ENCODE data around the gene CDKN1A.
"Not testable (repeated sequence)": the region's sequence is repeated elsewhere in the genome, so short reads cannot be mapped to it uniquely, and the experiment has no call there.

CDKN1A gene

DNA sequence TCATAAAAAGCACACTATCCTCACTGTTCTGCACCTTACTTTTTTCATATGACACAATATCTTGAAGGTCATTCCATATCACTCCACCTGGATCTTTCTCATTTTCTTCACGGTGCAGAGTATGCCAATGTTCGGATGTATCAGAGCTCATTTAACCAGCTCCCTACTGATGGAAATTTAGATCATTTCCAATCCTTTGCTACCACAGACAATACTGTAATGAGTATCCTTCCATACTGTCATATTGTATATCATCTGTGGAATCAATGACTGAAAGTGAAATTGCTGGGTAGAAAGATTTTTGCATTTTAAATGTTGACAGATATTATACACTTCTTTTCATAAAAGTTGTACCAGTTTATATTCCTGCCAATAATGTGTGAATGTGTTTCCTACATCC is 16.9 kb downstream of the CDKN1A start:
- no peak for DNase-seq (ENCODE audit: low read depth in 3 of 3)

DNA sequence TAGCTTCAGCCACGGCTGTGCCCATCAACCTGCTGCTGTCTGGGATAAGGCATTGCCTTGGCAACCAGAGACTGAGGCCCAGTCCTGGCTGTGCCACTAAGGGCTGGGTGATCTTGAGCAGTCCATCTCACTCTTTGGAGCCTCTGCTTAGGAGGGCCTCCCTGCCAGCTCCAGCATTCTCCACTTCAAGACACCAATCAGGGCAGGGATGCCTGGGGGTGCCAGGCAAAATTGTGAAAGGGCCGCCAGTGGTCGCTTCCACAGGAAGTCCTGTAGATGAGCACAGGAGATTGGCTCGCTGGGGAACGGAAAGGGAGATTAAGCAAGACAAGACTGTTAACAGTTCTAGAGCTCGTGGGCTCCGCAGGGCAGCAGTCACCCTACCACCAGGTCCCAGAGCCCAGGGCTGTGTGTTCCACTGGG is 19.0 kb downstream of the CDKN1A start, which contains the start of gene RAB44:
Gene RAB44, plus strand, starts transcription at position 346 of the 423 bp plus-strand sequence. CDS start 6,410 bp downstream, outside the sequence.
- no peak for DNase-seq (ENCODE audit: low read depth in 3 of 3)

DNA sequence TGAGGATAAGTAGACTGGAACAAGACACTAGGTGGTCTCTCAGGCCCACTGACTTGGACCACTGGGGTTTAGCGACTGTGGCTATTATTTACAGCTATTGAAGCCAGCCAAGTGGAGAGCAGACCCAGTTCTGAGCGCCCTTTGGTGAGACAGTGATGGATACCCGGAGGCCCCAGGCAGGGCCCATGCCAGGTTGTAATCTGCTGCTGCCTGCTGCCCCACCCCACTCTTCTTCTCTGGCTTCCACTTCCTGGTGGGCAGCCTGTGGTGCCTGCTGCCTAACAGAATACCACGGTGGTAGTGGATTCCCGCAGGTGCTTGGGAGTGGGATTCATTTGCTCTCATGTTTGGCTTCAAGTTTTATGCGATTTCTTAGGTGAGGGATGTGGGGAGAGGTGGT is 19.7 kb downstream of the CDKN1A start:
- no peak for DNase-seq (ENCODE audit: low read depth in 3 of 3)

DNA sequence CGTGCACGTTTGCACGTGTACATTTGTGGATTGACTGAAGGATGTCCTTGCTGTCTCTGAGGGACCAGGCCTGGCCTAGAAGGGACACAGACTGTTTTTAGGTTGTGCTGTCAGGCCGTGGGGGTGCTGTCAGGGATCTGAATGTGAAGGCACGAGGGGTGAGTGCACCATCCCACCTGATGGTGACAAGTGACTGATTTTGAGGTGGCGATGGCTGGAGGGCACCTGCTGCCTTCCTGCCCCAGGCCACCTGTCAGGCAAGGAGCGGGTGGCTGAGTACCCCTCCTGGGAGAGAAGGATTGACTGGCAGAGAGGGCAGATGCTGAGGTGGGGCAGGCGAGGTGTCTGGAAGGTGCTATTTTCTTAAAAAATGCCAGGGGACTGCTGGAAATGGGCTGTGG is 20.4 kb downstream of the CDKN1A start:
- DNase-seq (ENCODE audit: low read depth in 3 of 3) = no peak

DNA sequence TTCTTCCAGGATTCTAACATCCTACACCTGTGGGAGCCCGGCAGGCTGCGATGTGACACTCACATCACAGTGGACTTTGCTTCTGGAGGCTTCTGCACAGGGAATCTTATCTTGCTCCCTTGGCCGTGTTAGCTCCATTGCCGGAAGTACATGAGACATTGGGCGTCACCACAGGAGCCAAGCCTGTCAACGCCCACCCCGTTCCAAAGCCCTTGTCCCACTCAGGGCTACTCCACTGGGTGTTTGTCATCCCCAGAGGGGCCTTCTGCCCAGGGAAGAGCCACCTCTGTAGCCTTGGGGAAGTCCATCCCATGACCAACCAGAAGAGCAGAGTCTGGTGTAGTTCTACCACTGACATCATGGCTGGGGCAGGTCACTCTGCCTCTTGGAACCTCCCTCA is 20.8 kb downstream of the CDKN1A start:
- DNase-seq (ENCODE audit: low read depth in 3 of 3) = no peak

GRCh38 chr6:36700071-36700812 is 21.7 kb downstream of the CDKN1A start:
- DNase-seq (ENCODE audit: low read depth in 3 of 3) = no peak

DNA sequence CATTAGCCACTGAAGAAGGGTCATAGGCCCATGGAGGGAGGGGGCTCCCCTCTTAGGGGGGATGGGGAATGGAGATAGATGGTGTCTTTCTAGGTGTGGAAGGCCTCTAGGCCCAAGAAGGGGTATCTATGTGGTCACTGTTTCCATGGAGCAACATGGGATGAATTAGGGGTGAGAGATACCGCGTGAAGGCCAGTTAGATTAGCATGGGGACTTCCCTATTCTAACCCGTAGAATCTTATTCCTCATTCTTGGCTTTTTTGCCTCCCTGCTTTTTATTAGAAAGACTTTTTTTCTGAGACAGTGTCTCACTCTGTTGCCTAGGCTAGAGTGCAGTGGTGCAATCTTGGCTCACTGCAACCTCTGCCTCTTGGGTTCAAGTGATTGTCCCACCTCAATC is 22.3 kb downstream of the CDKN1A start:
- DNase-seq (ENCODE audit: low read depth in 3 of 3) = no peak

DNA sequence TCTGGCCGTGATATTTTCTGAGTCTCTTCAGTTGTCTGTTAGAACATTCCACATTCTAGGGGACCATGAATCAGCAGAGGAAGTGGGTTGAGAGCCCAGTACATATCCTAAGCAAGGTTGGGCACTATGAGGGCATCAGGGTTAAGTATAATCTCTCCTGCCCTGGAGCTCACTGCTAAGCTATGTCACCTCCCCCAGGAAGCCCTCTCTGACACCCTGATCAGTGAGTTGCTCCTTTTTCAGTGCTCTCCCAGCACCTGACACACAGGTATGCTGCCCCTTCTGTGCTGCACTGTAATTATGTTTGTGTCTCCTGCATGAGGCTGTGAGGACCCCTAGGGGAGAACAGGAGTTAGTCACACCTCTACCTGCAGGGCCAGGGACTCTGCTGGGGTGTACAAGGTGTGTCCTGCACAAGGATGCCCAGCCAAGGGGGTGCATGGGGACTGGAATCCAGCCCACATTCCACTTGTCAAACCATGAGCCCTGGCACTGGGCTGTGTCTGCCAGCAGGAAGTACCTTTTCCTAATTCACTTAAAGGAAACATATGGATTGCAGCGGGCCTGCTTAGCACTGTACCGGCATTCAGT is 23.0 kb downstream of the CDKN1A start:
- DNase-seq (ENCODE audit: low read depth in 3 of 3) = no peak

- no peak for DNase-seq (ENCODE audit: low read depth in 3 of 3)
Observed at GRCh38 chr6:36702656-36703055, 24.1 kb downstream of the CDKN1A start.

DNA sequence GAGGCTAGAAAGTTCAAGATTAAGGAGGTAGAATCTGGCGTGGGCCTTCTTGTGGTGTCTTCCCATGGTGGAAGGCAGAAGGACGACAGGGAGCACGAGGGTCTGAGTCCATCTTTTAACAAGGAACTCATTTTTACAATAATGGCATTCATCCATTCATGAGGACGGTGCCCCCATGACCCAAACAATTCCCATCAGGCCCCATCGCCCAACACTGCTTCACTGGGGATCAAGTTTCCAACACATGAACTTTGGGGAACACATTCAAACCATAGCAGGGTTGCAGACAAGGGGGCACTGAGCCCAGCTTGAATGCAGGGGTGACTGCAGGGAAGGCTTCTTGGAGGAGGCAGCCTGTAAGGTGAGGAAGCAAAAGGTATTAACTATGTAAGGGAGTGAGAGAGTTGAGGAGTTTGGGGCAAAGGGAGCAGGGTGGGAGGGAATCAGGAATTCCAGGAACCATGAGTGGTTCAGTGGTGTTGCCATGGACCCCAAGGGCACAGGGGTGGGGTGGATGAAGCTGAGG is 24.6 kb downstream of the CDKN1A start:
- DNase-seq (ENCODE audit: low read depth in 3 of 3) = no peak

DNA sequence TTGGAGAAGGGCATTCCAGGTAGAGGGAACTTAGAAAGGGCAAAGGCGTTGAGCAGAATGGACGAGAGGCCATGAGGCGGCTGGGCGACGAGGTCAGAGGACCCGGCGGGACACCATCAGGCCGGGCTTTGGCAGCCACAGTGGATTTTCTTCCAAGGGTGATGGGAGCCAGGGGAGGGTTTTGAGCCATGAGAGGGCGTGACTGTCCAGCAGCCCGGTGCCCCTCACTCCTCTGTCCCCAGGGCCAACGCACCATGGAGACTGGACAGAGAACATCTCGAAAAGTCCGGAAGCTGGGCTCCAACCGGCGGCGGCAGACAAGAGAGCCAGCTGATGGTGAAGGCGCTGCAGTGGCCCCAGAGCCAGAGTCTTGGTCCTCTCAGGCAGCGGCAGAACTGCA is 25.5 kb downstream of the CDKN1A start:
- DNase-seq (ENCODE audit: low read depth in 3 of 3) = no peak

- DNase-seq (ENCODE audit: low read depth in 3 of 3) = not testable (repeated sequence)
Observed at GRCh38 chr6:36704961-36705577, 26.6 kb downstream of the CDKN1A start.

DNA sequence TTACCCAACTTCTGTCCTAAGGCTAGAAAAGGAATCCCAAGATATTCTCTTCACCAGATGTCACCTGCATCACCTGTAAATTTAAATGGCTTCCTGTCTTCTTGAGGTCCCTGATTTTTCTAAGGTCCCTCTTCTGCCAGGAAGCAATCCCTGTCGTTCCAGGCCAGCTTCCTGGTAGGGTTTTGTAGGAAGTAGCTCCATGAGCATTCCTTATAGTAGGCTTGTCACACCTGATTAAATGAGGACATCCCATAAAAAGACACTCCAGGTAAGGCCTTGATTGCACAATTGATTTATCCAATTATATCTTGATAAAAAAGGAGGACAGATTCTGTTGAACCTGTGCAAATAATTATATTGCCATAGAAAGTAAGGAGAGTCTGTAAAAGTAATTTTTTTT is 27.8 kb downstream of the CDKN1A start:
- no peak for DNase-seq (ENCODE audit: low read depth in 3 of 3)

GRCh38 chr6:36712816-36713215 is 34.3 kb downstream of the CDKN1A start:
- no peak for DNase-seq (ENCODE audit: low read depth in 3 of 3)

GRCh38 chr6:36713846-36714245 is 35.3 kb downstream of the CDKN1A start:
- no peak for DNase-seq (ENCODE audit: low read depth in 3 of 3)

GRCh38 chr6:36714511-36714910 is 36.0 kb downstream of the CDKN1A start:
- no peak for DNase-seq (ENCODE audit: low read depth in 3 of 3)

DNA sequence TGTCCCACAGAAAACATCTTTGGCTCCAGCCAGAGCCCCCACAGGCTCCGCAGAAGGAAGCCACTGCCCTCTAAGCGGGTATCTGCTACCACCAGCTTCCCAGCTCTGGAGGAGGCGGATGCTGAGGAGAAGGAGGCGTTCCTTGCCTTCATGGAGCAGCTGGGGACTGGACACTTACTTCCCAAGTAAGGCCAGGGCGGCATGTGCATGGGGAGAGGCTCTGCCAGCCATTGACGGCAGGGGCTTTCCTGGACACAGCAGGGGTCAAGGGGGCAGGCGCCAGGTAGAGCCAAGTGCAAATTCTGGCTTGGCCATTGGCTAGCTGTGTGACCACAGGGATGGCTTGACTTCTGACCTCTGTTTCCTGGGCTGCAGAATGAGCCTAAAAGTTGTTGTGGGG is 37.0 kb downstream of the CDKN1A start:
- no peak for DNase-seq (ENCODE audit: low read depth in 3 of 3)

DNA sequence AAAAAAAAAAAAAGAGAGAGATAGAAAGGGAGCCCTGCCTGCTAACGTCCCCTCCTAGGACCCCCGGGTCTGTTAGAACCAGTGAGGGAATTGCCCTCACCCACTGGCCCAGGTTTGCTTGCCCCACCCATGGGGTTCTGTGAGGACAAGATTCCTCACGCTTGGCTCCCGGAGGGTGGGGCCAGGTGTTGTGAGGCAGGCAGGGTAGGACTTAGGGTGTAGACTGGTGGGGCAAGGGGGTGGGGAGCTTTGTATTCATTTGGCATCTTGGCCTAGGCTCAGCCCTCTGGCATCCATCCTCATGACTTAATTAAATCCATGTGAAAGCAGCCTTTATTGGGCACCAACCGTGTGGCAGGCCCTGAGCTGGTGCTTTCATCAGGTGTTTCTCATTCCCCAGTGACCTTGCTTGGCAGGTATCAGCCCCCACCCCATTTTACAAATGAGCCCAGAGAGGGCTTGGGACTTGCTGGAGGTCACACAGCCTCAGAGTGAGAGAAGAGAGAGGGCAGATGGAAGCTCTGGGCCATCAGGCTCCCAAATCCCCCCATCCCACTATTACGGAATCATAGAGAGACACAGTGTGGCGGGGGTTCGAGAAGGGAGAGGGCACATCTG is 38.1 kb downstream of the CDKN1A start:
- no peak for DNase-seq (ENCODE audit: low read depth in 3 of 3)

GRCh38 chr6:36717231-36717825 is 38.8 kb downstream of the CDKN1A start:
- no peak for DNase-seq (ENCODE audit: low read depth in 3 of 3)

DNA sequence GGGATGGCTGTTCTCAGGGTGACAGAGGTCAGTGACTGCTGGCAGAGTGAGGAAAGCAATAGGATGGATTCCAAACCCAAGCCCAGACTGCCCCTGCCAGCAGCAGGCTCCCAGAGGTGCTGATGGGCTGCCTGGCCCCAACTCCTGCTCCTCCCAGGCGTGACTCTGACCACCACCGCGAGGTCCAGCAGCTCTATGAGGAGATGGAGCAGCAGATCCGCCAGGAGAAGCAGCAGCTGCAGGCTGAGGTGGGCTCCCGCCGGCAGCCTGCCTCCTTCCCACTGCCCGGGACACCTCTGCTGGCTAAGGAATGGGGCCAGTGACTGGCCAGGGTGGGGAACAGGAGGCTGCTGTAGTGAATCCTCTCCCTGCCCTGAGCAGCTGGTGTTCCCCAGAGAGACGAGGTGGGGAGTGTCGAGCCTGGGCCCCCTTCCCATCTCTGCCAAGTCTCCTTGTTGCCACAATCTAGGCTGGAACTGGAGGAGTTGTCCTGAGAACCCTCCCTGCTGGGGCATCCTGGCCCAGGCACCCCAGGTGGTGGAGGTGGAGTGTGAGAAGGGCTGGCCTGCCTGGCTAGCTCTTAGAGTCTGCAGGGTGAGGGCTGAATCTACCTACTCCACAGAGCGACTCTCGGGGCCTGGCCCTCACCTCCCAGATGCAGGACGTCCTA is 39.5 kb downstream of the CDKN1A start:
- DNase-seq (ENCODE audit: low read depth in 3 of 3) = no peak

GRCh38 chr6:36718560-36718959 is 40.0 kb downstream of the CDKN1A start:
- no peak for DNase-seq (ENCODE audit: low read depth in 3 of 3)
